NOMO-1 treated with dmso at 0.1 percent for 144 hours (cell line): ENCODE results near the gene CD2AP.
"Not testable (repeated sequence)": the region's sequence is repeated elsewhere in the genome, so short reads cannot be mapped to it uniquely, and the experiment has no call there.

ENCODE experiments used
- DNase-seq: peaks from one replicate; lab custom pipeline; 2025; ENCODE audit not compliant: unreplicated experiment; lab: John Stamatoyannopoulos, UW

Gene CD2AP

DNA sequence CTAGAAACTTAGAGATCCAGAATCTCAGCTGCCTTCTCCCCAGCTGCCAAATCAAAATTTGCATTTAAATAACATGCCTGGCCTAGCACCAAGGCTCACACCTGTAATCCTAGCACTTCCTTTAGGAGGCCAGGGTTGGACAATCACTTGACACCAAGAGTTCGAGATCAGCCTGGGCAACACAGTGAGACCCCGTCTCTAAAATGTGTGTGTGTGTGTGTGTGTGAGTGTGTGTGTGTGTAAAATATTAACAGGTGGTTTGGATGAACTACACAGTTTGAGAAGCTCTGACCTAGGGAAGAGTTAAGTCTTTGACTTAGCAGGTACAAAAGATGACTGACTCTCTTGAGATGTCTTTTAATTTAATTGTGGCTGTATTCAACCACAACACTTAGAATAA lies 20.2 kb upstream of the CD2AP start:
- DNase-seq, result no peak

- no peak for DNase-seq
These were observed 13.5 kb upstream of the CD2AP start for GRCh38 chr6:47464052-47464451.

- DNase-seq, result no peak
These were observed 12.5 kb upstream of the CD2AP start for GRCh38 chr6:47465117-47465516.

DNA sequence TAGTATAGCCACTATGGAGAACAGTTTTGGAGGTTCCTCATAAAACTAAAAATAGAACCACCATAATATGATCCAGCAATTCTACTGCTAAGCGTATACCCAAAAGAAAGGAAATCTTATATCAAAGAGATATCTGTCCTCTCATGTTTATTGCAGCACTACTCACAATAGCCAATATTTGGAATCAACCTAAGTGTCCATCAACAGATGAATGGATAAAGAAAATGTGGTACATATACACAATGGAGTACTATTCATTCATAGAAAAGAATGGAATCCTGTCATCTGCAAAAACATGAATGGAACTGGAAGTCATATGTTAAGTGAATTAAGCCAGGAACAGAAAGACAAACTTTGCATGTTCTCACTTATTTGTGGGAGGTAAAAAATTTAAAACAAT lies 5.7 kb upstream of the CD2AP start:
- no peak for DNase-seq

DNA sequence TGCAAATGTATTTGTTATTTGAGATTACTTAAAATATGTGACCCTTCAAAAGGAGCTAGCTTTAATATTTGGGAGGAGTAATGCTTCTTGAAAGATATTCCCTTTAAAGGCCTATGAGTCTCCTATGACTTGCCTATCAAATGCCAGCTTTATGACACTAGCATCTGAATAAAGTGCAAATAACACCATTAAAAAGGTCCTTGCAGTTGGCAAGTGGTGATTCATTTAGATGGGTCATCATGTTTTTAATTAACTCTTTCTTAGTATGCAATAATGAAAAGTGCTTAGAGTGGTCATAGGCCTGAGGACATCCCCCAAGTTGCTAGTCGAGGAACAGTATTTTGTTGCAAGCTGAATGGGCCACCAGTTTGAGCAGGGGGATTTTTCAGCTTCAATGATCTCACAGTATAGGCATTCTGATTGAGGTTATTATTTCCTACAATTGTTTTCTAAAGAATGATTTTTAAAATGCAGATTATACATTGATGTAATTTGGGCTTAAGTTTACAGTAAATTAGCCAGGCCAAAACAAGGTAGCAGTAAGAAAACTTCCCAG lies 3.7 kb upstream of the CD2AP start:
- no peak for DNase-seq

- no peak for DNase-seq
These were observed 2.2 kb upstream of the CD2AP start for GRCh38 chr6:47475319-47475816.

- no peak for DNase-seq
These were observed 650 bp upstream of the CD2AP start for GRCh38 chr6:47476781-47477496.

DNA sequence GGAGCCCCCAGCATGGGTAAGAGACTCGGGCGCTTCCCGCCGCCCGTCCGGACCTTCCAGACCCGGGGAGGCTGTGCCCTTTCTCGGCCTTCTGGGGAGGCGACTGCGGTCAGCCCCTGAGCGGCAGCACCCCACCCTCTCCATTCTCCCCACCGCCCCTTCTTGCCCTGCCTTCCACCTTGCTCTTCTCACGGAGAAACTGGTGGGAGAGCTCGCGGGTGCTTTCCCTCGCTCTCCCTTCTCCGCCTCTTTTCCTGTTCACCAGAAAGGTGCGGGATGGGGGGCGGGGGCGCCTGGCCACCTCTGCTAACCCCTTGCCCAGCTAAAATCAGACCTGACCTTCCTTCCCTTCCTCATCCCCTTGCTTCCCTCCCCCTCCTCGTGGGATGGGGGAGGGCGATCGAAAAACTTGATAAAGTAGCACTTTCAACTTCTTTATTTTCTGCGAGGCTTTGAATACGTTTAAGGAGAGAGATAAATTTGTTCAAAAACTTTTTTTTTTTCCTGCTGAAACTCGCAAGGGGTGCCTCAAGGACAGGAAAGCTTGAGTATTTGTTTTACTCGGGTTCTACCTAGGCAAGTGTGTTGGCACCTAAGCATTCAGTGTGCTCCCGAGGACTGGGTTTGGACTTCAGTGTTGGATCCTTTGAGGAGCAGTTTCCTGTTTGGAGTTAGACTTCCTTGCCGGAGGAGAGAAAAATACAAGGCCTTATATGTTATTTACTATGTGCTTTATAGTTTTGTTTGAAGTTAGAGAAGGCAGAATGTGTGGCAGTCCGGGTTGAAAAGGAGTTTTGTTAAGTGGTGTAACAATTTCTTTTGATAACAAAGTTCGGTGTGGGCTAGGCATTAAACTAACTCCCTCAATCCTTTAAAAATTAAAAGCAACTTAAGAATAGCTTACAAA lies 897 bp downstream of the CD2AP start:
- DNase-seq, result peak; percentile 50

DNA sequence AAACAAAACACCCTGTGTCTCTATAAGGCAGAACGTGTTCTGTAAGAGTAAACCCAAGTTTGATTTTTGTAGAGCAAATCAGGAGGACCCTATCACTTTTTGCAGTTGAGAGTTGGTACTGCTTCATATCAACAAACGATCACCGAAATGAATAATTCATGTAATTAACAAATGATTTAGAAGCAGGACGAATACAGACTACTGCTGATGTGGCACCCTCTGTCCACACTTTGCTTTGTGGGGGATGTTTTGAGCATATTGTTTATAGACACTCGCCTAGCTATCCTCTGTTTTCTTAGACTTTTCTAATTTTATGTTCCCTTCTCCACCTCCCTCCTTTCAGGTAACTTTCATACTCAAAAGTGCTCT lies 1.5 kb downstream of the CD2AP start:
- no peak for DNase-seq

DNA sequence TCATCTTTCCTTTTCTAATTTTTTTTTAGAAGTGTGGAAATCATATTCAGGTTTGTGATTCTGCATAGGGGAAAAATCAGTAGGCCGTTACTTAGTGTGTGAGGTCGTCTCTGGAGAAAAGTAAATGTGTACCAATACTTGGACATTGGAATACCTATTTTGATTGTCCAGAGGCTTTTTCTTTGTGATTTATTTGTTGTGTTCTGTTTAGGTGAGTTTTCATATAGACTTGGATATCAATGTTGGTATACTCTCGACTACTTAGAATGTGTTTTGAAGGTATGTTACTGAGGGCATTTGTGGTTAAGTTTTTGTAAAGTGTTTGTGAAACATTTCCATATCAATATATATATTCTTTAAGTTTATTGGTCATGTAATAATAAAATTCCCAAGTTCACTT lies 2.3 kb downstream of the CD2AP start:
- no peak for DNase-seq

- not testable (repeated sequence) for DNase-seq
These were observed 3.6 kb downstream of the CD2AP start for GRCh38 chr6:47481213-47481612.

DNA sequence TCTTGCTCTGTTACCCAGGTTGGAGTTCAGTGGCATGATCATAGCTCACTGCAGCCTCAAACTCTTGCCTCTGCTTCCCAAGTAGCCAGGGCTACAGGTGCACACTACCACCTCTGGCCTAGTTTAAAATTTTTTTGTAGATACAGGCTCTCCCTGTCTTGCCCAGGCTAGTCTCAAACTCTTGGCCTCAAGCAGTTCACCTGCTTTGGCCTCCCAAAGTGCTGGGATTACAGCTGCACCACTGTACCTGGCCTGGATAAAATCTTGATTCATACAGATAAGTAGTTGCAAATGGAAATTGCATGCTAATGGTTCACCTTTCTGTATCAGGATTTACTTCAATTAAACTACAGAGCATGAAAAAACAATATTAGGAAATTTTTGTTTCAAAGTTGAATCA lies 4.2 kb downstream of the CD2AP start:
- no peak for DNase-seq

DNA sequence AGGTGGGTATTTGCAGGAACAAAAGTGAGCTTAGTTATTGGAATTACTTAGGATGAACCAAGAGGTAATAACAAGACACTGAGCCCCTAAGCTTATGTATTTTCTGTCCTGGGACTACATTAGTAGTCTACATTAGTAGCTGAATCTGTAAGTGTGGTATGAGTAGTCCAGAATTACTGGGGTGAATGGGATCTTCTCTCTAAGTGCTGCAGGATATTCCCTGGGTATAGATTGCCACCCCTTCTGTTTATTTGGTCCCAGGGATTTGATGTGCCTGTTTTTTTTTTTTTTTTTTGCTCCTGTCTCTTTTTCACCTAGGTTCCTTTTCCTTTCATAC lies 5.9 kb downstream of the CD2AP start:
- no peak for DNase-seq

GRCh38 chr6:47483853-47484546 lies 6.4 kb downstream of the CD2AP start:
- no peak for DNase-seq

GRCh38 chr6:47484616-47485015 lies 7.0 kb downstream of the CD2AP start:
- DNase-seq, result no peak

- no peak for DNase-seq
These were observed 7.5 kb downstream of the CD2AP start for GRCh38 chr6:47485083-47485482.

DNA sequence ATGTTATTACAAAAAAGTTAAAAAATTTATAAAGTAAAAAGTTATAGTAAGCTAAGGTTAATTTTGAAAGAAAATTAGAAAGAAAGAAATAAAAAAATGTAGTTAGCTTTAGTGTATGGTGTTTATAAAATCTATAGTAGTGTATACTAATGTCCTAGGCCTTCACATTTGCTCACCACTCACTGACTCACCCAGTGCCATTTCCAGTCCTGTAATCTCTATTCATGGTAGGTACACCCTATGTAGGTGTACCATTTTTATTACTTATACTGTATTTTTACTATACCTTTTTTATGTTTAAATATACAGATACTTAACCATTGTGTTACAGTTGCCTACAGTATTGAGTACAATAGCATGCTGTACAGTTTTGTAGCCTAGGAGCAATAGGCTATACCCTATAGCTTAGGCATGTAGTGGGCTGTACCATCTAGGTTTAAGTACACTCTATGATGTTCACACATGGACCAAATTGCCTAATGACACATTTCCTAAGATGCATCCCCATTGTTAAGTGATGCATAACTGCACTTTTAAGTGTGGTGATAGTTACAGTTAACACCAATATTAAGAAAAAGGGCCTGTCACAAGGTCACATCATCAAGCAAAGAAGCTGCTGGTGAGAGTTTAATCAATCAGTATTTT lies 8.0 kb downstream of the CD2AP start:
- DNase-seq, result no peak

DNA sequence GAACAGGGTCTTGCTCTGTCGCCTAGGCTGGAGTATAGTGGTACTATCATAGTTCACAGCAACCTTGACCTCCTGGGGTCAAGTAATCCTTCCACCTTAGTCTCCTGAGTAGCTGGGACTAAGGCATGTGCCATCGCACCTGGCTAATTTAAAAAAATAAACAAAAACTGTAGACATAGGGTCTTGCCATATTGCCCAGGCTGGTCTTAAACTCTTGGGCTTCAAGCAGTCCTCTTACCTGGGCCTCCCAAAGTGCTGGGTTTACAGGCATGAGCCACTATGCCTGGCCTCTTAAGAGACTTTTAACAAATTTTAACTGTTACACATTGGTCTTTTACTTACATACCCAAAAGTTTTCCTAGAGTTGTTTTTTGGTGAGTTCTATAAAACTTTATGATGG lies 12.4 kb downstream of the CD2AP start:
- DNase-seq, result no peak

GRCh38 chr6:47490676-47491075 lies 13.1 kb downstream of the CD2AP start:
- no peak for DNase-seq

DNA sequence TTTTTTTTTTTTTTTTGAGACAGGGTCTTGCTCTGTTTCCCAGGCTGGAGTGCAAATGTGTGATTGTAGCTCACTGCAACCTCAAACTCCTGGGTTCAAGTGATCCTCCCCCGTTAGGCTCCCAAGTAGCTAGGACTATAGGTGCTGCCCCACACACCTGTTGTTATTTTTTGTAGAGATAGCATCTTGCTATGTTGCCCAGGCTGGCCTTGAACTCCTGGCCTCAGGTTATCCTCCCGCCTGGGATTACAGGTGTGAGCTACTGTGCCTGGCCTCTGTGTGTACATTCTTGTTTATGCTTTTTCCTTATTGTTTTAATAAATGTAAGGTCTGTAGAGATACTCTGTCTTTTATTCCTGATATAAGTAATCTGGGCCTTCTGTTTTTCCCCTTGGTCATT lies 14.8 kb downstream of the CD2AP start:
- no peak for DNase-seq

GRCh38 chr6:47495207-47495606 lies 17.6 kb downstream of the CD2AP start:
- DNase-seq, result no peak
